PC-3 (cell line): ENCODE data around the gene PREP. TPM values are rescaled to one million over a fixed set of nuclear protein-coding genes. Genes with fewer than 3 reads are reported as not detected.

Experiments used
- ATAC-seq: fragments of 200-7000 bp; cut with Tn5 transposase; 2 replicates; pipeline ENCODE4 v1.9.1; 2020; ENCODE audit warnings: mild to moderate bottlenecking, moderate library complexity
- BruUV-seq: library from RNA; stranded (reverse); fragments of 400-500 nt; replicated peaks from 2 replicates; lab custom pipeline; 2021; lab: Mats Ljungman, UMichigan
- CTCF ChIA-PET: fragments of 300-600 bp; sonication (Branson Sonifier 250); formaldehyde crosslinking; loops from one replicate; lab custom pipeline; 2022; ENCODE audit warnings: antibody characterized with exemption; lab: Charles Lee
- POLR2A ChIA-PET: fragments of 300-600 bp; sonication (Branson Sonifier 250); formaldehyde crosslinking; loops from one replicate; lab custom pipeline; 2022; ENCODE audit warnings: antibody characterized with exemption; ENCODE audit not compliant: unreplicated experiment; lab: Charles Lee
- DNase-seq: peaks from one replicate; pipeline ENCODE4 v3.0.0-alpha.2; 2015
- H2AFZ ChIP-seq: fragments of 300-600 bp; sonication (generic); 2 replicates; pipeline ENCODE4 v1.6.0; 2016; ENCODE audit warnings: antibody characterized with exemption, low read length
- H3F3A ChIP-seq: fragments of 300-600 bp; sonication (generic); one replicate; pipeline ENCODE4 v1.6.0; 2017; ENCODE audit warnings: antibody characterized with exemption, low read length, control low read depth, mild to moderate bottlenecking; ENCODE audit not compliant: unreplicated experiment
- H3K27ac ChIP-seq: fragments of 300-600 bp; sonication (generic); 2 replicates; pipeline ENCODE4 v1.5.1; 2016; ENCODE audit warnings: mild to moderate bottlenecking, low read length
- H3K27me3 ChIP-seq: fragments of 300-600 bp; sonication (generic); 2 replicates; pipeline ENCODE4 v1.6.1; 2016; ENCODE audit warnings: low read length, mixed read lengths
- H3K36me3 ChIP-seq: fragments of 300-600 bp; sonication (generic); 2 replicates; pipeline ENCODE4 v1.6.1; 2016; ENCODE audit warnings: low read depth, mixed run types, low read length, mixed read lengths
- H3K4me1 ChIP-seq: fragments of 300-600 bp; sonication (generic); 2 replicates; pipeline ENCODE4 v1.5.1; 2016; ENCODE audit warnings: low read length; ENCODE audit not compliant: insufficient read depth
- H3K4me2 ChIP-seq: fragments of 300-600 bp; sonication (generic); 2 replicates; pipeline ENCODE4 v1.6.0; 2016; ENCODE audit warnings: low read length
- H3K4me3 ChIP-seq: fragments of 300-600 bp; sonication (generic); 2 replicates; pipeline ENCODE4 v1.5.1; 2016; ENCODE audit warnings: mild to moderate bottlenecking, low read length, mixed read lengths
- H3K79me2 ChIP-seq: fragments of 300-600 bp; sonication (generic); 2 replicates; pipeline ENCODE4 v1.6.1; 2017; ENCODE audit warnings: low read length, mixed read lengths
- H3K9ac ChIP-seq: fragments of 300-600 bp; sonication (generic); 2 replicates; pipeline ENCODE4 v1.6.0; 2016; ENCODE audit warnings: mild to moderate bottlenecking, low read length
- H3K9me2 ChIP-seq: fragments of 300-600 bp; sonication (generic); replicated peaks from 2 replicates; pipeline ENCODE4 v1.6.1; 2016; ENCODE audit warnings: mixed run types, low read length, mixed read lengths
- H3K9me3 ChIP-seq: fragments of 300-600 bp; sonication (generic); 2 replicates; pipeline ENCODE4 v1.6.1; 2016; ENCODE audit warnings: low read length, mixed read lengths
- H4K20me1 ChIP-seq: fragments of 300-600 bp; sonication (generic); 2 replicates; pipeline ENCODE4 v1.6.1; 2016; ENCODE audit warnings: low read length, mixed read lengths
- EZH2 ChIP-seq: fragments of 300-600 bp; sonication (generic); IDR thresholded peaks from one replicate; pipeline ENCODE4 v1.6.1; 2017; ENCODE audit warnings: antibody characterized with exemption, mild to moderate bottlenecking, low read length; ENCODE audit not compliant: unreplicated experiment
- EZH2phosphoT487 ChIP-seq: fragments of 300-600 bp; sonication (generic); IDR thresholded peaks from 2 replicates; pipeline ENCODE4 v1.6.1; 2018; ENCODE audit warnings: mild to moderate bottlenecking, antibody characterized with exemption, low read length, borderline replicate concordance
- intact Hi-C: fragments of 100-400 bp; cut with micrococcal nuclease; formaldehyde crosslinking; loops from 2 replicates; pipeline ENCODE4 v1.9.0; 2023
- total RNA-seq: library from RNA; depleted of rRNA; stranded (reverse); fragments of >200 nt; gene quantifications from 2 replicates; pipeline ENCODE4 v1.2.3, GENCODE V29; 2014
- TF ChIP-seq, protein P1 (sequence below): fragments of 300-600 bp; sonication (generic); conservative IDR thresholded peaks from 2 replicates; pipeline ENCODE4 v1.5.1; 2017; ENCODE audit warnings: antibody characterized with exemption, low read depth, mild to moderate bottlenecking, low read length

Gene PREP
- total RNA-seq, 1 experiment from 2014 or later, result 16.9 TPM

DNA sequence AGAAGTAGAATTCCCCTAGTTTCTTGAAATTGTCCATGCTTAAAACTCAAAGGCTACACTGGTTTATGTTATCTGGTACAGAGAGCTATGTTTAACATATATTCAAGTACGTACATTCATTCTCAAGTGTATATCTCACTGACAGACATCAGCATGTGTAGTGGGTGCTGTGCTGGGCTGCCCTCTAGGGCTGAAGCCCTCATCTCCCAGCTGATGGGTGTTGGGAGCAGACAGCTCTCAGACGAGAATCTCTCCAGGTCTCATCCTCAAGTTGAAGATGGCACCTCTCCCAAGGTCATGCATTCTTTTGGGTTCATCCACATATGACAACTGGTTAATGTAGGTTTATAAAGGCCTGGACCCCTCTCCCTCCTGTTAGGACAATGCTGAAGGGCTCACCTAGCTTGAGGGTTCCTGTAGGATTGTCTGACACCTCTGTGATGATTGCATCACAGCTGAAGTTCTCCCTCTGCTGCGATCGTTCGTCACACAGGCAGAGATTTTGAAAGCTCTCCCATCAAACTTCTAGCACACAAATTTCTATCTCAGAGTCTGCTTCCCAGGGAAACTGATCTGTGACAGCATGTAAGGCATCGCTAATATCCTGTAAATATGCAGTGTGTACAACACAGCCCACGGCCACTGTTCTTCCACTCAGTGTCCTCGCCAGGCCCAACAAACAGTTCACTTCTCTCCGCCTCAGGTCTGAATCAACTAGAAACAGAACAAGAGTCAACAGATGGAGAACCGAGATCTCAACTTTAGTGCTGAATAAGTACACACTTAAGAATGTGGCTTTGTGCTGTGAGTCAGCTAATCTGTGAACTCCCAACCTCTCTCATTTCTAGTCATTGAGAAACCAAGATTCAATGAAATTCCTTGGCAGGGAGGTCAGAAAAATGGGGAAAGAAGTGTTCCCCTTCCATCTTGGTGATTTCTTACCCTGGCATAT is 43.2 kb downstream of the PREP start:
- Histone ChIP-seq H3K79me2 (no peaks in the 10 kb centered on the region), H3K4me1 (peaks cover 17% of the 10 kb centered on the region), H3F3A (no peaks in the 10 kb centered on the region), H3K27me3 (no peaks in the 10 kb centered on the region), H3K9me3 (no peaks in the 10 kb centered on the region), H2AFZ (no peak overlapping the region), H3K9me2 (no peaks in the 10 kb centered on the region), H3K9ac (no peak overlapping the region), H3K4me2 (peak overlapping the region; percentile 48), H3K27ac (peak overlapping the region; percentile 72), H3K36me3 (peaks cover 15% of the 10 kb centered on the region), H4K20me1 (no peaks in the 10 kb centered on the region), H3K4me3 (no peak overlapping the region)
- CTCF ChIA-PET, result no interaction called here
- no TSS peak for BruUV-seq
- ATAC-seq (peak; percentile 84), DNase-seq (peak; percentile 85)
- POLR2A ChIA-PET, result no interaction called here
- TF ChIP-seq, protein P1, sequence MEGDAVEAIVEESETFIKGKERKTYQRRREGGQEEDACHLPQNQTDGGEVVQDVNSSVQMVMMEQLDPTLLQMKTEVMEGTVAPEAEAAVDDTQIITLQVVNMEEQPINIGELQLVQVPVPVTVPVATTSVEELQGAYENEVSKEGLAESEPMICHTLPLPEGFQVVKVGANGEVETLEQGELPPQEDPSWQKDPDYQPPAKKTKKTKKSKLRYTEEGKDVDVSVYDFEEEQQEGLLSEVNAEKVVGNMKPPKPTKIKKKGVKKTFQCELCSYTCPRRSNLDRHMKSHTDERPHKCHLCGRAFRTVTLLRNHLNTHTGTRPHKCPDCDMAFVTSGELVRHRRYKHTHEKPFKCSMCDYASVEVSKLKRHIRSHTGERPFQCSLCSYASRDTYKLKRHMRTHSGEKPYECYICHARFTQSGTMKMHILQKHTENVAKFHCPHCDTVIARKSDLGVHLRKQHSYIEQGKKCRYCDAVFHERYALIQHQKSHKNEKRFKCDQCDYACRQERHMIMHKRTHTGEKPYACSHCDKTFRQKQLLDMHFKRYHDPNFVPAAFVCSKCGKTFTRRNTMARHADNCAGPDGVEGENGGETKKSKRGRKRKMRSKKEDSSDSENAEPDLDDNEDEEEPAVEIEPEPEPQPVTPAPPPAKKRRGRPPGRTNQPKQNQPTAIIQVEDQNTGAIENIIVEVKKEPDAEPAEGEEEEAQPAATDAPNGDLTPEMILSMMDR, result no peak
- TF ChIP-seq EZH2, result no peak
- no peak for TF ChIP-seq EZH2phosphoT487
- intact Hi-C loops, result loop anchor here (5.0 kb wide), 2 partner anchors 63 to 182 kb away; no protein-coding TSS in a partner anchor

- intact Hi-C loops, result no loop called here
- TF ChIP-seq, protein P1, result no peak
- TF ChIP-seq EZH2phosphoT487 (no peak), EZH2 (no peak)
- no peak overlapping the region for H3K4me2 ChIP-seq
- peaks cover 17% of the 10 kb centered on the region for H3K4me1 ChIP-seq
- no TSS peak for BruUV-seq
- no peaks in the 10 kb centered on the region for H3K9me2 ChIP-seq
- H2AFZ ChIP-seq, result no peak overlapping the region
- no peak overlapping the region for H3K4me3 ChIP-seq
- no peaks in the 10 kb centered on the region for H3K9me3 ChIP-seq
- DNase-seq (no peak), ATAC-seq (no peak)
- H3K27me3 ChIP-seq, result no peaks in the 10 kb centered on the region
- no peak overlapping the region for H3K27ac ChIP-seq
- CTCF ChIA-PET, result no interaction called here
- no peaks in the 10 kb centered on the region for H4K20me1 ChIP-seq
- peaks cover 23% of the 10 kb centered on the region for H3K36me3 ChIP-seq
- H3K79me2 ChIP-seq, result no peaks in the 10 kb centered on the region
- H3F3A ChIP-seq, result no peaks in the 10 kb centered on the region
- no peak overlapping the region for H3K9ac ChIP-seq
- POLR2A ChIA-PET, result no interaction called here
Observed at GRCh38 chr6:105357165-105357564, 45.7 kb downstream of the PREP start.
